ENCODE data around the gene CDYL2. TPM values are rescaled to one million over a fixed set of nuclear protein-coding genes. Genes with fewer than 3 reads are reported as not detected.

Gene CDYL2, protein sequence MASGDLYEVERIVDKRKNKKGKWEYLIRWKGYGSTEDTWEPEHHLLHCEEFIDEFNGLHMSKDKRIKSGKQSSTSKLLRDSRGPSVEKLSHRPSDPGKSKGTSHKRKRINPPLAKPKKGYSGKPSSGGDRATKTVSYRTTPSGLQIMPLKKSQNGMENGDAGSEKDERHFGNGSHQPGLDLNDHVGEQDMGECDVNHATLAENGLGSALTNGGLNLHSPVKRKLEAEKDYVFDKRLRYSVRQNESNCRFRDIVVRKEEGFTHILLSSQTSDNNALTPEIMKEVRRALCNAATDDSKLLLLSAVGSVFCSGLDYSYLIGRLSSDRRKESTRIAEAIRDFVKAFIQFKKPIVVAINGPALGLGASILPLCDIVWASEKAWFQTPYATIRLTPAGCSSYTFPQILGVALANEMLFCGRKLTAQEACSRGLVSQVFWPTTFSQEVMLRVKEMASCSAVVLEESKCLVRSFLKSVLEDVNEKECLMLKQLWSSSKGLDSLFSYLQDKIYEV
- total RNA-seq (2014; rRNA removed; shearing (Covaris generic)) = 6.0 and 6.2 TPM in 2 replicates

GRCh38 chr16:80804526-80805383, at the start of gene CDYL2:
TSS of gene CDYL2 (minus strand) at chr16:80804598. CDS start at chr16:80804173, 425 bp downstream.

Other genes starting within 250 kb of the CDYL2 start
- 64.6 and 80.4 TPM in 2 replicates for gene CMC2, start 202.3 kb upstream of the CDYL2 start, total RNA-seq (2014; rRNA removed; shearing (Covaris generic))
- gene CENPN, start 202.6 kb upstream of the CDYL2 start, total RNA-seq (2014; rRNA removed; shearing (Covaris generic)) = 107 and 158 TPM in 2 replicates
- gene ATMIN, start 231.2 kb upstream of the CDYL2 start, total RNA-seq (2014; rRNA removed; shearing (Covaris generic)) = 25.5 and 28.9 TPM in 2 replicates

Measured in A375 (cell line).